AG09309 (cell line): ENCODE data around the gene RANBP1.
A peak's percentile ranks its signal among the peaks of the same experiment; 100 is the strongest.

Experiments used
- DNase-seq: peaks from one replicate; pipeline ENCODE4 v3.0.0-alpha.2; 2010; ENCODE audit warnings: low read depth
- H3K4me3 ChIP-seq: 2 replicates; pipeline ENCODE4 v1.5.1; 2011; ENCODE audit warnings: mild to moderate bottlenecking, low read depth, low read length, moderate library complexity; ENCODE audit not compliant: control insufficient read depth
- CTCF ChIP-seq: IDR thresholded peaks from 2 replicates; pipeline ENCODE4 v1.5.1; 2011; ENCODE audit warnings: mild to moderate bottlenecking, low read depth, low read length, inconsistent platforms; ENCODE audit not compliant: insufficient read depth, control insufficient read depth; ENCODE audit errors: missing control alignments

Gene RANBP1

GRCh38 chr22:20084547-20085413, 31.1 kb upstream of the RANBP1 start:
- peak; percentile 35 for TF ChIP-seq CTCF
- H3K4me3 ChIP-seq = no peak overlapping the region
- DNase-seq = no peak

- DNase-seq = no peak
- TF ChIP-seq CTCF = no peak
- H3K4me3 ChIP-seq = no peak overlapping the region
Measured at GRCh38 chr22:20085651-20086050, 30.3 kb upstream of the RANBP1 start.

GRCh38 chr22:20086101-20086599, 29.8 kb upstream of the RANBP1 start:
- DNase-seq = no peak
- no peak for TF ChIP-seq CTCF
- H3K4me3 ChIP-seq = no peak overlapping the region

GRCh38 chr22:20086763-20087162, 29.1 kb upstream of the RANBP1 start:
- TF ChIP-seq CTCF = no peak
- no peak overlapping the region for H3K4me3 ChIP-seq
- DNase-seq = no peak

- H3K4me3 ChIP-seq = no peak overlapping the region
- no peak for TF ChIP-seq CTCF
- DNase-seq = no peak
Measured at GRCh38 chr22:20087319-20088262, 28.3 kb upstream of the RANBP1 start.

GRCh38 chr22:20088263-20088648, 27.6 kb upstream of the RANBP1 start:
- no peak overlapping the region for H3K4me3 ChIP-seq
- TF ChIP-seq CTCF = no peak
- DNase-seq = no peak
